ENCODE data around the gene RMDN3. TPM values are rescaled to one million over a fixed set of nuclear protein-coding genes. Genes with fewer than 3 reads are reported as not detected.

The RMDN3 gene
- total RNA-seq, 1 experiment from 2014 or later: 19.3 TPM

GRCh38 chr15:40693904-40694687, 61.0 kb downstream of the RMDN3 start:
- no peak for DNase-seq (ENCODE audit: low spot score)

- no peak for DNase-seq (ENCODE audit: low spot score)
Observed at GRCh38 chr15:40691737-40692136, 63.3 kb downstream of the RMDN3 start.

GRCh38 chr15:40688932-40689799, 65.9 kb downstream of the RMDN3 start:
- no peak for DNase-seq (ENCODE audit: low spot score)

Other genes with a start within 250 kb of the RMDN3 start
- gene CCDC32, start 190.2 kb downstream of the RMDN3 start, total RNA-seq (2014; rRNA removed; shearing (Covaris generic)): 28.8 and 30.7 TPM in 2 replicates
- 11.8 and 19.7 TPM in 2 replicates for gene RPUSD2, start 186.0 kb downstream of the RMDN3 start, total RNA-seq (2014; rRNA removed; shearing (Covaris generic))
- gene KNL1, start 161.0 kb downstream of the RMDN3 start, total RNA-seq (2014; rRNA removed; shearing (Covaris generic)): 33.6 and 40.1 TPM in 2 replicates
- 13.6 and 15.7 TPM in 2 replicates for gene RAD51, start 60.1 kb downstream of the RMDN3 start, total RNA-seq (2014; rRNA removed; shearing (Covaris generic))
- 1.6 TPM in 1 of 2 replicates, not detected in the other for gene GCHFR, start 8.8 kb upstream of the RMDN3 start, total RNA-seq (2014; rRNA removed; shearing (Covaris generic))
- 0.09 and 0.31 TPM in 2 replicates for gene C15orf62, start 14.7 kb upstream of the RMDN3 start, total RNA-seq (2014; rRNA removed; shearing (Covaris generic))
- 24.6 and 36.2 TPM in 2 replicates for gene ZFYVE19, start 51.8 kb upstream of the RMDN3 start, total RNA-seq (2014; rRNA removed; shearing (Covaris generic))
- 36.8 and 63.8 TPM in 2 replicates for gene DNAJC17, start 52.2 kb upstream of the RMDN3 start, total RNA-seq (2014; rRNA removed; shearing (Covaris generic))
- gene PPP1R14D, start 73.5 kb upstream of the RMDN3 start, total RNA-seq (2014; rRNA removed; shearing (Covaris generic)): not detected in 2 replicates
- gene SPINT1, start 88.8 kb upstream of the RMDN3 start, total RNA-seq (2014; rRNA removed; shearing (Covaris generic)): 0.22 and 1.3 TPM in 2 replicates
- gene RHOV, start 119.0 kb upstream of the RMDN3 start, total RNA-seq (2014; rRNA removed; shearing (Covaris generic)): 0.22 and 1.4 TPM in 2 replicates
- 39.7 and 41.7 TPM in 2 replicates for gene VPS18, start 139.2 kb upstream of the RMDN3 start, total RNA-seq (2014; rRNA removed; shearing (Covaris generic))
- gene DLL4, start 174.1 kb upstream of the RMDN3 start, total RNA-seq (2014; rRNA removed; shearing (Covaris generic)): not detected in 2 replicates
- 4.7 and 5.8 TPM in 2 replicates for gene CHAC1, start 198.2 kb upstream of the RMDN3 start, total RNA-seq (2014; rRNA removed; shearing (Covaris generic))

Data from A172 (cell line).